Natural killer cell (primary cell): ENCODE data around the gene PIGA. TPM values are rescaled to one million over a fixed set of nuclear protein-coding genes. Genes with fewer than 3 reads are reported as not detected.

ENCODE experiments used
- ATAC-seq, 3 donors: fragments of 150-1000 bp in 2 of 3; fragments of 200-7000 bp in 1 of 3; cut with Tn5 transposase; 1 replicate in 1 of 3; 2 replicates in 2 of 3; pipeline ENCODE4 v1.10.0; 2021; ENCODE audit warnings: mild to moderate bottlenecking in 2 of 3, moderate library complexity in 2 of 3
- DNase-seq, 2 donors: peaks; one replicate each; pipeline versions ENCODE4 v3.0.0 to v3.0.0-alpha.2; 2013 to 2021; ENCODE audit warnings: mixed read lengths in 1 of 2
- H3K27ac ChIP-seq: one replicate; pipeline ENCODE4 v1.5.1; 2013; ENCODE audit warnings: mild to moderate bottlenecking, low read length
- H3K27me3 ChIP-seq: one replicate; pipeline ENCODE4 v1.6.1; 2013; ENCODE audit warnings: low read length; ENCODE audit not compliant: control insufficient read depth, insufficient read depth
- H3K36me3 ChIP-seq: one replicate; pipeline ENCODE4 v1.6.1; 2013; ENCODE audit warnings: low read length; ENCODE audit not compliant: control insufficient read depth, insufficient read depth
- H3K4me1 ChIP-seq: one replicate; pipeline ENCODE4 v1.6.1; 2013; ENCODE audit warnings: low read length; ENCODE audit not compliant: control insufficient read depth, insufficient read depth
- H3K4me3 ChIP-seq: one replicate; pipeline ENCODE4 v1.5.1; 2013; ENCODE audit warnings: low read length
- H3K9me3 ChIP-seq: one replicate; pipeline ENCODE4 v1.6.1; 2013; ENCODE audit warnings: low read length; ENCODE audit not compliant: control insufficient read depth, insufficient read depth
- H3K27ac Mint-ChIP-seq, 2 donors: one replicate each; pipeline ENCODE4 v1.8.0; 2022; ENCODE audit warnings: mild to moderate bottlenecking in 2 of 2, mixed read lengths in 2 of 2, moderate library complexity in 1 of 2
- H3K27me3 Mint-ChIP-seq, 2 donors: one replicate each; pipeline ENCODE4 v1.8.0; 2022; ENCODE audit warnings: low read depth in 2 of 2, mixed read lengths in 2 of 2
- H3K36me3 Mint-ChIP-seq: one replicate; pipeline ENCODE4 v1.8.0; 2022; ENCODE audit warnings: mixed read lengths
- H3K4me1 Mint-ChIP-seq, 2 donors: one replicate each; pipeline ENCODE4 v1.8.0; 2022; ENCODE audit warnings: mixed read lengths in 2 of 2
- H3K4me3 Mint-ChIP-seq: one replicate; pipeline ENCODE4 v1.8.0; 2022; ENCODE audit warnings: mild to moderate bottlenecking, moderate library complexity, mixed read lengths
- H3K9me3 Mint-ChIP-seq, 2 donors: one replicate each; pipeline ENCODE4 v1.8.0; 2022; ENCODE audit warnings: mixed read lengths in 2 of 2
- CTCF ChIP-seq: fragments of 200-600 bp; IDR thresholded peaks from one replicate; pipeline ENCODE4 v1.8.0; 2022; ENCODE audit warnings: antibody characterized with exemption
- WGBS: methylation state at CpG from one replicate; pipeline ENCODE4 v1.1.7; 2013; ENCODE audit warnings: missing lambda C conversion rate; ENCODE audit not compliant: insufficient coverage; 5-methylcytosine and 5-hydroxymethylcytosine counted together
- intact Hi-C: fragments of 100-400 bp; cut with micrococcal nuclease; formaldehyde crosslinking; loops from one replicate; pipeline ENCODE4 v1.14.2; 2022
- total RNA-seq, 4 donors: library from RNA; stranded (reverse); fragments of 120-200 nt in 1 of 4; gene quantifications; one replicate each; pipeline versions ENCODE4 v1.2.3 to v1.2.4, GENCODE V29; 2013 to 2022

Gene PIGA
- total RNA-seq, 3 donors from 2014 or later (not counting 1 experiment from before 2014, with no cell fraction given), result 71.8 to 111 (median 87.6) TPM

- Mint-ChIP-seq H3K4me1 (no peaks in the 10 kb centered on the region), H3K4me3 (no peak overlapping the region), H3K27ac (no peak overlapping the region), H3K27me3 (peaks cover 0 to 6% of the 10 kb centered on the region in 2 donors), H3K9me3 (no peaks in the 10 kb centered on the region), H3K36me3 (peaks cover 7% of the 10 kb centered on the region)
- Histone ChIP-seq H3K4me1 (no peaks in the 10 kb centered on the region), H3K4me3 (no peak overlapping the region), H3K36me3 (peaks cover 8% of the 10 kb centered on the region), H3K9me3 (no peaks in the 10 kb centered on the region), H3K27me3 (no peaks in the 10 kb centered on the region), H3K27ac (no peak overlapping the region)
- intact Hi-C loops, result no loop called here
- DNase-seq (no peak), ATAC-seq (no peak)
- WGBS, result 100% methylated on average over 3 of the region's 5 CpGs
- no peak for TF ChIP-seq CTCF
Measured at GRCh38 chrX:15322472-15322871, 12.9 kb downstream of the PIGA start.

GRCh38 chrX:15322072-15322471 lies 13.3 kb downstream of the PIGA start:
- DNase-seq (no peak), ATAC-seq (no peak)
- H3K27me3 Mint-ChIP-seq, result peaks cover 0 to 6% of the 10 kb centered on the region in 2 donors
- no peak overlapping the region for H3K27ac Mint-ChIP-seq
- intact Hi-C loops, result no loop called here
- Histone ChIP-seq H3K36me3 (peaks cover 8% of the 10 kb centered on the region), H3K4me1 (no peaks in the 10 kb centered on the region), H3K9me3 (no peaks in the 10 kb centered on the region), H3K4me3 (no peak overlapping the region), H3K27ac (no peak overlapping the region), H3K27me3 (no peaks in the 10 kb centered on the region)
- no peaks in the 10 kb centered on the region for H3K4me1 Mint-ChIP-seq
- peaks cover 7% of the 10 kb centered on the region for H3K36me3 Mint-ChIP-seq
- no peaks in the 10 kb centered on the region for H3K9me3 Mint-ChIP-seq
- TF ChIP-seq CTCF, result no peak
- H3K4me3 Mint-ChIP-seq, result no peak overlapping the region
- WGBS, result 100% methylated on average over 1 of the region's 3 CpGs

- Histone ChIP-seq H3K27me3 (no peaks in the 10 kb centered on the region), H3K9me3 (no peaks in the 10 kb centered on the region), H3K4me3 (no peak overlapping the region), H3K4me1 (no peaks in the 10 kb centered on the region), H3K36me3 (peaks cover 8% of the 10 kb centered on the region), H3K27ac (no peak overlapping the region)
- intact Hi-C loops, result no loop called here
- H3K4me3 Mint-ChIP-seq, result no peak overlapping the region
- DNase-seq, result no peak
- no peak for TF ChIP-seq CTCF
- no peaks in the 10 kb centered on the region for H3K4me1 Mint-ChIP-seq
- H3K27me3 Mint-ChIP-seq, result peaks cover 0 to 6% of the 10 kb centered on the region in 2 donors
- ATAC-seq, result peak in 2 of 3 donors; percentile 22 to 58
- H3K9me3 Mint-ChIP-seq, result no peaks in the 10 kb centered on the region
- H3K27ac Mint-ChIP-seq, result no peak overlapping the region
- WGBS, result 69% methylated on average over 4 of the region's 4 CpGs
- peaks cover 7% of the 10 kb centered on the region for H3K36me3 Mint-ChIP-seq
Measured at GRCh38 chrX:15321447-15321846, 13.9 kb downstream of the PIGA start.

GRCh38 chrX:15320297-15320696 lies 15.0 kb downstream of the PIGA start:
- DNase-seq, result no peak
- H3K36me3 Mint-ChIP-seq, result peaks cover 7% of the 10 kb centered on the region
- 100% methylated on average over 1 of the region's 4 CpGs for WGBS
- no peak overlapping the region for H3K4me3 Mint-ChIP-seq
- H3K27ac Mint-ChIP-seq, result no peak overlapping the region
- H3K27me3 Mint-ChIP-seq, result peaks cover 0 to 6% of the 10 kb centered on the region in 2 donors
- Histone ChIP-seq H3K27me3 (no peaks in the 10 kb centered on the region), H3K36me3 (peaks cover 8% of the 10 kb centered on the region), H3K9me3 (no peaks in the 10 kb centered on the region), H3K27ac (no peak overlapping the region), H3K4me1 (no peaks in the 10 kb centered on the region), H3K4me3 (no peak overlapping the region)
- ATAC-seq, result no peak
- no peak for TF ChIP-seq CTCF
- intact Hi-C loops, result no loop called here
- no peaks in the 10 kb centered on the region for H3K9me3 Mint-ChIP-seq
- H3K4me1 Mint-ChIP-seq, result no peaks in the 10 kb centered on the region
